GM12874 (cell line): ENCODE data around the gene TDRKH.

Experiments used
- CTCF ChIP-seq: IDR thresholded peaks from 2 replicates; pipeline ENCODE4 v1.5.1; 2011; ENCODE audit warnings: low read depth, mild to moderate bottlenecking, control low read depth, low read length, moderate library complexity; ENCODE audit not compliant: insufficient read depth

Gene TDRKH

DNA sequence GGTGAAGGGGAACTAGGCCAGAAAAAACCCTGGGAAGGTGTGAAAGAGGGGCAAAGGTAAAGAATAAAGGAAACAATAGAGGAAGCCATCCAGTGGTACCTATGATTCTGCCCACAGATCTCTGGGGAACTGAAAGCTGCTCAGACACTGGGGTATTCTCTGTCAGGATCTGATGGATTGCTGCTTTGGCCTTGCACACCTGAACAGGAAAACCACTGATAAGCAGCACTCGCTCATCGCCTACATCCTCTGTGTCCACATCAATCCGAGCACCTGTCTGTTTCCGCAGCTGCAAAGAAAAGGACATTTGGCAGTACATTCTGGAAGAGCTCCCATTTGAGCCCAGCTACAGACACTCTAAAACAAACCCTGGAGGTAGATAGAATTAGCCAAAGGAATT is 10.4 kb downstream of the TDRKH start:
- no peak for TF ChIP-seq CTCF

- TF ChIP-seq CTCF = no peak
Observed at GRCh38 chr1:151777317-151777716, 13.0 kb downstream of the TDRKH start.

GRCh38 chr1:151776665-151777062 is 13.6 kb downstream of the TDRKH start:
- TF ChIP-seq CTCF = no peak

GRCh38 chr1:151775894-151776664 is 14.2 kb downstream of the TDRKH start:
- no peak for TF ChIP-seq CTCF

DNA sequence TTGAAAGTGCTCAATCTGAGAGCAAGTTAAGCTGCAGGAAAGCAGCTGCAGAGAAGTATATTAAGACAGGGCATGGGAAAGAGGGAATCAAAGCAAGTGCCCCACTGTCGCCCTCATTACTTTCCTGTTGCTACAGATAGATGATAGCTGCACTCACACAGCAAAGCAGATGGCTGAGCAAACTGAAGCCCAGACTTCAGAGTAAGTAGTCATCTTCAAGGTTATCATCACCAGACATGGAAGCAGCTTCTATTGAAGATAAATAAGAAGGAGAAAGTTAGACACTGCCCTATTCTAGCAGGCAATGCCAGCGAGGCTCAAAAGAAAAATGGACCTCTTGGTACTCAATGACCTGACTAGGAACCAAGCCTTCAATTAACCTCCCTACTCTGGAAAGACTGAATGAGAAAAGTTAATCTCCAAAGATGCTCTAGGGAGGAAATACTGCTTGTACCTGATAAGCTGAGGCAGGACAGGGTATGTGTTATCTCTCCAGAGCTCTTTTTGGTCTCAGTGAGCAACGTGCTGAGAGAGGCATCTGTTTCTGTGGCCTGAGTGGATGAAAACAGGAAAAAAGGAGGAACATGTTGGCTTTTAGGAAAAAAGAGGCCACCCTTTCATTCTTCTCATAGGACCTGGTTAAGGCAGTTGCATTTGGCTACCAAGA is 15.9 kb downstream of the TDRKH start:
- TF ChIP-seq CTCF = no peak

DNA sequence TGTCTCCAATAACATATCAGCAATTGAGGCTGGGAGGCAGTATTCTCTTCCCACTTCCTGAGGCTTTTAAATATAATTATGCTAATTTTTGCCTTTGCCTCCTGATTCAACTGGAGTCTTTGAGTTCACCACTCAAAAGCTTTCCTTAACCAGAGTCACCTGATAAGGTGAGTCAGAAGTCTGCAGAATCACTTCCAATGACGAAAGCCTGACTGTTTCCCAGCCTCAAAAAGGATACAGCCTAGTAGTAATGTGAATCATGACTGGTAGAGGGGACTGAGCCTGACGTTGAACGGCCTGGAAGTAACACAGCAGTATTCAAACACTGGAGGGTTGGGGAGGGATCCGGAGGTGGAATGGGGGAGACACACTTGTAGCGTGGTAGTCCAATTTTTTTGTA is 16.6 kb downstream of the TDRKH start:
- no peak for TF ChIP-seq CTCF

GRCh38 chr1:151763990-151764389 is 26.3 kb downstream of the TDRKH start:
- no peak for TF ChIP-seq CTCF
